ENCODE measurements around the gene MGAT5B.

Gene MGAT5B

DNA sequence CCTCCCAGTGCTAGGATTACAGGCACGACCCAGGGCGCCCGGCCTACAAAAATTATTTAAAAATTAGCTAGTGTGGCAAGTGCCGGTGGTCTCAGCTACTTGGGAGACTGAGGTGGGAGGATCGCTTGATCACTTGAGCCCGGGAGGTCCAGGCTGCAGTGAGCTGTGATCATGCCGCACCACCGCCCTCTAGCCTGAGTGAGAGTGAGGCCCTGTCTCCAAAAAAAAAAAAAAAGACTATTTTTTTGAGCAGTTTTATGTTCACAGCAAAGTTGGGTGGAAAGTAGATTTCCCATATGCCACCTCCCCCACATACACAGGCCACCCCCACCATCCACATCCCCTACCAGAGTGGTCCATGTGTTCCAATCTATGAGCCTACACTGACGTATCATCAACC lies 84.9 kb downstream of the MGAT5B start:
- Histone ChIP-seq H3K36me3 (ENCODE audit: control insufficient read depth in 5 of 5, insufficient read depth in 5 of 5, low read length in 5 of 5) (no peaks in the 10 kb centered on the region), H3K4me1 (ENCODE audit: control insufficient read depth in 5 of 5, insufficient read depth in 5 of 5, low read length in 5 of 5) (peaks cover 0 to 3% (median 0%) of the 10 kb centered on the region in 5 donors), H3K9ac (ENCODE audit: low read length in 5 of 5) (no peak overlapping the region), H3K27ac (ENCODE audit: low read depth, low read length) (no peak overlapping the region), H3K4me3 (ENCODE audit: low read depth in 1 of 5, low read length in 5 of 5) (no peak overlapping the region), H3K27me3 (ENCODE audit: control insufficient read depth in 5 of 5, insufficient read depth in 4 of 5, low read length in 5 of 5) (peaks cover 10 to 31% (median 13%) of the 10 kb centered on the region in 5 donors), H3K9me3 (ENCODE audit: control insufficient read depth in 5 of 5, low read length in 5 of 5) (no peaks in the 10 kb centered on the region)

DNA sequence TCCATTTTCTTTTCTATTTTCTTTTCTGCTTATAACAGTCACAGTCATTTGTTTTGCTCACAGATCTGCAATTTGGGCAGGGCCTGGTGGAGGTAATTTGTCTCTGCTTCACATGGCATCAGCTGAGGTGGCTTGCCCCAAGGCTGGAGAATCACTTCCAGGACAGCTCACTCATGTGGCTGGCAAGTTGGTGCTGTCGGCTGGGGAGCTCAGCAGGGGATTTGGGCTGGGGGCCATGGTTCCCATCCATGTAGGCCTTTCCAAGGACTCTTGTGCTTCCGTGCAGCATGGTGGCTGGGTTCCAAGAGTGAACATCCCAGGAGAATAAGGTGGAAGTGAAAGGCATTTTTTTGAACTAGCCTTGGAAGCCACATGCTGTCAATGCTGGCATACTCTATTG lies 85.7 kb downstream of the MGAT5B start:
- Histone ChIP-seq H3K9me3 (ENCODE audit: control insufficient read depth in 5 of 5, low read length in 5 of 5) (no peaks in the 10 kb centered on the region), H3K9ac (ENCODE audit: low read length in 5 of 5) (no peak overlapping the region), H3K27ac (ENCODE audit: low read depth, low read length) (no peak overlapping the region), H3K27me3 (ENCODE audit: control insufficient read depth in 5 of 5, insufficient read depth in 4 of 5, low read length in 5 of 5) (peaks cover 10 to 31% (median 22%) of the 10 kb centered on the region in 5 donors), H3K36me3 (ENCODE audit: control insufficient read depth in 5 of 5, insufficient read depth in 5 of 5, low read length in 5 of 5) (no peaks in the 10 kb centered on the region), H3K4me1 (ENCODE audit: control insufficient read depth in 5 of 5, insufficient read depth in 5 of 5, low read length in 5 of 5) (peaks cover 0 to 3% (median 0%) of the 10 kb centered on the region in 5 donors), H3K4me3 (ENCODE audit: low read depth in 1 of 5, low read length in 5 of 5) (no peak overlapping the region)

DNA sequence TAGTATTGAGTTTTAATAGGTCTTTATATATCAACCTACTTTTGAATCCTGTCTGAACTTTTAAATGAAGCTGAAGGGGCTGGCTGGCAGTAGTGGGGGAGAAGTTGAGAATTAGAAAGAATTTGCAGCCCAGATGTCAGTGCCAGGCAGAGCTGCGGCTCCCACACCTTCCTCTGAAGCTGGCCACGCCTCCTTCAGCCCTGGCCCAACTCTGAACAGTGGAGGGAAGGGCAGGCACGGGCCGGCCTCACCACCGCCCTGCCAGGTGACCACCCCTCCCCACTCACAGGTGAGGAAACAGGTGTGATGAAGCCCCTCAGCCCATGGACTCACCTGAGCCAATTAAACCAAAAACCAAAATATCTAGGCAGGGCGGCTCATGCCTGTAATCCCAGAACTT lies 87.0 kb downstream of the MGAT5B start:
- Histone ChIP-seq H3K27me3 (ENCODE audit: control insufficient read depth in 5 of 5, insufficient read depth in 4 of 5, low read length in 5 of 5) (peaks cover 11 to 27% (median 19%) of the 10 kb centered on the region in 5 donors), H3K36me3 (ENCODE audit: control insufficient read depth in 5 of 5, insufficient read depth in 5 of 5, low read length in 5 of 5) (no peaks in the 10 kb centered on the region), H3K9me3 (ENCODE audit: control insufficient read depth in 5 of 5, low read length in 5 of 5) (no peaks in the 10 kb centered on the region), H3K4me1 (ENCODE audit: control insufficient read depth in 5 of 5, insufficient read depth in 5 of 5, low read length in 5 of 5) (peaks cover 0 to 3% (median 0%) of the 10 kb centered on the region in 5 donors), H3K4me3 (ENCODE audit: low read depth in 1 of 5, low read length in 5 of 5) (no peak overlapping the region), H3K9ac (ENCODE audit: low read length in 5 of 5) (no peak overlapping the region), H3K27ac (ENCODE audit: low read depth, low read length) (no peak overlapping the region)

DNA sequence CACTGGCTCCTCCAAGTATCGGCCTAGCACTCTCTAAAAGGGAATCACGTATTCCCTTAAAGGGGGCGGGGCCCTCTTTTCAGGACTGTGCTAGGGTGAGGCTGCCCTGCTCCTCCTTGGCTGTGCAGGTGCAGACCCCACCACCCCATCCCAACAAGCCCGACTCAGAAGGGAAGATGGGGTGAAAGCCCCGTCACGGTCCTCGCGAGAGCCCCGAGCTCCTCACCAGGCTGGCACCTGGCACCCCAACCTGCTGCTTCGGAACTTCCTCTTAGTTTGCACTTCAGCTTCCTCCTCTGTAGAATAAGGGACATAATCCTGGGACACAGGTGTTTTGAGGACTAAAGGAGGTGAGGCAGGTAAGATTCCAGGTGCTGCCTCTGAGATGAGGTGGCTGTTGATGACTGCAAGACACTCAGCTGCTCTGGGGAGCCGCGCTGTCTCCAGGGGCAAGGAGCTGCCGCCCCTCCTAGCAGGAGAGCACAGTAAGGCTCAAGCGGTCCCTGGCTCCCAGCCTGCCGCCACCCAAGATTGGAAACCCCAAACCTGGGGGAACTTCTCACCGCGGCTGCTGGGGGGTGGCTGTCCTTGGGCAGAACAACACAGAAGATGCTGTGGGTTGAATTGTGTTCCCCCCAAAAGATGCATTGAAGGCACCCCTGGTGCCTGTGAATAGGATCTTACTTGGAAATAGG lies 88.8 kb downstream of the MGAT5B start:
- no peaks in the 10 kb centered on the region for H3K36me3 ChIP-seq (ENCODE audit: control insufficient read depth in 5 of 5, insufficient read depth in 5 of 5, low read length in 5 of 5)
- peaks cover 11 to 27% (median 16%) of the 10 kb centered on the region in 5 donors for H3K27me3 ChIP-seq (ENCODE audit: control insufficient read depth in 5 of 5, insufficient read depth in 4 of 5, low read length in 5 of 5)
- no peak overlapping the region for H3K9ac ChIP-seq (ENCODE audit: low read length in 5 of 5)
- no peaks in the 10 kb centered on the region for H3K9me3 ChIP-seq (ENCODE audit: control insufficient read depth in 5 of 5, low read length in 5 of 5)
- no peak overlapping the region for H3K27ac ChIP-seq (ENCODE audit: low read depth, low read length)
- H3K4me1 ChIP-seq (ENCODE audit: control insufficient read depth in 5 of 5, insufficient read depth in 5 of 5, low read length in 5 of 5): peaks cover 0 to 3% (median 0%) of the 10 kb centered on the region in 5 donors
- H3K4me3 ChIP-seq (ENCODE audit: low read depth in 1 of 5, low read length in 5 of 5): no peak overlapping the region

DNA sequence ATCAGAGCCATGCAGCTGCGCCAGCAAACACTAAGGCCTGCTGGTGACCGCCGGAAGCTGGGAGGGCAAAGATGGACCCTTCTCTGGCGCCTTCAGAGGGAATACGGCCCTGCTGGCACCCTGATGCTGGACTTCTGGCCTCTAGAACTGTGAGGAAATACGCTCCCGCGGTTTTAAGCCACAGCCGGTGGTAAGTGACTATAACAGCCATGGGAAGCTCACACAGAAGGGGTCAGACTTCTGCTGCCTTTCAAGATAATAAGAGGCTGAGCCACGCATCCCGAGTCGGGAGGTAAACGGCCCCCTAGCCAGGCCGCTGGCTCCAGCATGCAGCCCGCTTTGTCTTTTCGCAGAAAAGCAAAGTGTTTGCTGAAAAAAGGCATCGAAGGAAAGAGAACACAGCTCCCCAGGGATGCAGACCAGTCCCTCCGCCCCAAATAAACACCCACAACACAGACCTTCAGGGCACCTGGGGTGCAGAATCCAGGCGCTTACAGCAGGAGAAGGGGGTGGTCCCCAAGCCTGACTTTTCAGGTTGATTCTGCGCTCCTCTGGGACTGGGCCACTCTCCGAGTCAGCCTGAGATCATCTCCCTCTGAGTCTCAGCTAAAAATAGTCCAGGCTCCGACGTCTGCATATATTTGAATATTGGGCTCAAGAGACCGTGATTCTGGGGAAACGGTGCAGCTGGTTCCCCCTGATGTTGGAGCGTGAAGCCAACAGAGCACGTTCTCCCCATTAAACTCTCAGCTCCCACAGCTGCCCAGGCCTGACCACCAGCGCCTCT lies 89.7 kb downstream of the MGAT5B start:
- no peaks in the 10 kb centered on the region for H3K9me3 ChIP-seq (ENCODE audit: control insufficient read depth in 5 of 5, low read length in 5 of 5)
- H3K4me1 ChIP-seq (ENCODE audit: control insufficient read depth in 5 of 5, insufficient read depth in 5 of 5, low read length in 5 of 5): peaks cover 0 to 3% (median 0%) of the 10 kb centered on the region in 5 donors
- no peaks in the 10 kb centered on the region for H3K36me3 ChIP-seq (ENCODE audit: control insufficient read depth in 5 of 5, insufficient read depth in 5 of 5, low read length in 5 of 5)
- H3K27ac ChIP-seq (ENCODE audit: low read depth, low read length): no peak overlapping the region
- no peak overlapping the region for H3K4me3 ChIP-seq (ENCODE audit: low read depth in 1 of 5, low read length in 5 of 5)
- peaks cover 11 to 30% (median 16%) of the 10 kb centered on the region in 5 donors for H3K27me3 ChIP-seq (ENCODE audit: control insufficient read depth in 5 of 5, insufficient read depth in 4 of 5, low read length in 5 of 5)
- no peak overlapping the region for H3K9ac ChIP-seq (ENCODE audit: low read length in 5 of 5)

DNA sequence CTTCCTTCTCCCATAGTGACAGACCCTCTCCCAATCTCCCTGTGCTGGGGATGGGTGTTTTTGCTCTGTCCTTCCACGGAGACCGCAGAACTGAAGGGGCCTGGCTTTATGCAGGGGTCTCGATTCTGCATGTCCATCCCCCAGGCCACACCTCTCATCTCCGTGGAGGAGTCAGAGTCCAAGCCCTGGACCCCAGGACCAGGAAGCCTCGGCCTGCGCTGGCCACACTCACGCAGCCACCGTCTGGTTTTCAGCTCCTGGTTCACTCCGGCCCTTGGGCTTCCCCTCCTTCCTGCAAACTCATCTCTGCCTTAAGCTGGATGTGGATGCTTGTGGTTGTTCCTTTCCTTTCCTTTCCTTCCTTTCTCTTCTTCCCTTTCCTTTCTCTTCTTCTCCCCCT lies 90.8 kb downstream of the MGAT5B start:
- no peak overlapping the region for H3K9ac ChIP-seq (ENCODE audit: low read length in 5 of 5)
- H3K9me3 ChIP-seq (ENCODE audit: control insufficient read depth in 5 of 5, low read length in 5 of 5): no peaks in the 10 kb centered on the region
- peaks cover 0 to 3% (median 0%) of the 10 kb centered on the region in 5 donors for H3K4me1 ChIP-seq (ENCODE audit: control insufficient read depth in 5 of 5, insufficient read depth in 5 of 5, low read length in 5 of 5)
- H3K36me3 ChIP-seq (ENCODE audit: control insufficient read depth in 5 of 5, insufficient read depth in 5 of 5, low read length in 5 of 5): no peaks in the 10 kb centered on the region
- H3K27me3 ChIP-seq (ENCODE audit: control insufficient read depth in 5 of 5, insufficient read depth in 4 of 5, low read length in 5 of 5): peaks cover 15 to 32% (median 18%) of the 10 kb centered on the region in 5 donors
- H3K4me3 ChIP-seq (ENCODE audit: low read depth in 1 of 5, low read length in 5 of 5): no peak overlapping the region
- H3K27ac ChIP-seq (ENCODE audit: low read depth, low read length): no peak overlapping the region

DNA sequence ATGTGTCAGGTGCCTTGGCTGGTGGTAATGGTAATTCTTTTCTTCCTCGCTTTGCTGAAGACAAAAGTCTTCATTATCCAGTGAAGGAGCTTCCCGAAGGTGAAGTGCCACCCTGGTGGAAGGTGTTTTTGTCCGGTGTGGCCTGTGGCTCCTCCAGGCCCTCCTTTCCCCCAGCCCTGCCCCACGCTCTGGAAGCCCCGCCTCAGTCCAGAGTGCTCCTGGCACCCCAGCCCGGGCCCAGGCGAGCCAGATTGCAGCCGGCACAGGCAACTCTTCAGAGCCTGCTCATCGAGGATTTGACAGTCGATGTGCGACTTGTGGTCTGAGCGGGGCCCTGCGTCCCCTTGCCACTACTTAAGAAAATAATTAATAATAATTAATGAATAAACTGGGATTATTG lies 93.7 kb downstream of the MGAT5B start:
- Histone ChIP-seq H3K36me3 (ENCODE audit: control insufficient read depth in 5 of 5, insufficient read depth in 5 of 5, low read length in 5 of 5) (no peaks in the 10 kb centered on the region), H3K27ac (ENCODE audit: low read depth, low read length) (no peak overlapping the region), H3K9ac (ENCODE audit: low read length in 5 of 5) (no peak overlapping the region), H3K9me3 (ENCODE audit: control insufficient read depth in 5 of 5, low read length in 5 of 5) (no peaks in the 10 kb centered on the region), H3K4me3 (ENCODE audit: low read depth in 1 of 5, low read length in 5 of 5) (no peak overlapping the region), H3K27me3 (ENCODE audit: control insufficient read depth in 5 of 5, insufficient read depth in 4 of 5, low read length in 5 of 5) (peaks cover 15 to 33% (median 20%) of the 10 kb centered on the region in 5 donors), H3K4me1 (ENCODE audit: control insufficient read depth in 5 of 5, insufficient read depth in 5 of 5, low read length in 5 of 5) (peaks cover 0 to 3% (median 0%) of the 10 kb centered on the region in 5 donors)

DNA sequence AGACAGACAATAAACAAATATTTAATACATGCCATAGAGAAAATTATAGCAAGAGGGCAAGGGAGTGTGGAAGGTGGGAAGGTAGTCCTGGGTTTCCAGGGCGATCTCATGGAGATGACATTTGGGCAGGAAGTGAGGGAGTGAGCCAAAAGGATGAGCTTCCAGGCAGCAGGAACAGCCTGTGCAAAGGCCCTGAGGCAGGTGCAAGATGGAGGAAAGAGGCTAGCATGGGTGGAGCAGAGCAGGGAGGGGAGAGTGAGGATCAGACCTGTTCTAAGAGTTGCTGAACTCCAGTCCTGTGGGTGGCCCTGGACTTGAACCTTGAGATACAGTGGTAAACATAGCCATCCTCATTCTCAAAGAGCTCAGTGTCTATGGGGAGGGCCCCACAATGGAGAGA lies 94.7 kb downstream of the MGAT5B start:
- no peak overlapping the region for H3K9ac ChIP-seq (ENCODE audit: low read length in 5 of 5)
- no peaks in the 10 kb centered on the region for H3K9me3 ChIP-seq (ENCODE audit: control insufficient read depth in 5 of 5, low read length in 5 of 5)
- no peak overlapping the region for H3K4me3 ChIP-seq (ENCODE audit: low read depth in 1 of 5, low read length in 5 of 5)
- H3K27me3 ChIP-seq (ENCODE audit: control insufficient read depth in 5 of 5, insufficient read depth in 4 of 5, low read length in 5 of 5): peaks cover 16 to 34% (median 23%) of the 10 kb centered on the region in 5 donors
- no peaks in the 10 kb centered on the region for H3K36me3 ChIP-seq (ENCODE audit: control insufficient read depth in 5 of 5, insufficient read depth in 5 of 5, low read length in 5 of 5)
- H3K27ac ChIP-seq (ENCODE audit: low read depth, low read length): no peak overlapping the region
- no peaks in the 10 kb centered on the region for H3K4me1 ChIP-seq (ENCODE audit: control insufficient read depth in 5 of 5, insufficient read depth in 5 of 5, low read length in 5 of 5)

DNA sequence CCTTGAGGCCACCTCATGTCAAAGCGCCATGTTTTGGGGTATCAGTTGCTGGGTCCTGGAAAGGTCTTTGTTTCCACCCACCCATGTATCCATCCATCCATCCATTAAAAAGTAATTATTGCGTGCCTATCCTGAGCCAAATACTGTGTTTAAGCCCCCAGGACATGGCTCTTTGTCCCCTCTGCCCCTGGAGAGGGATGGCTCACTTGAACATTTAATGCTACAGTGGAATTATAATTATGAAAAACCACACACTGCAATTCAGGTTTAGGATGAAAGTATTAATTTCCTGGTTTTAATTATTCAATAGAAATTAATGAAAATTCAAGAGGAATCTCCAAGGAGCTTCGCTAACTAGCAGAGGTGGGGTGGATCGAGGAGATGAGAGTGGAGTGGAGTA lies 97.8 kb downstream of the MGAT5B start:
- no peaks in the 10 kb centered on the region for H3K36me3 ChIP-seq (ENCODE audit: control insufficient read depth in 5 of 5, insufficient read depth in 5 of 5, low read length in 5 of 5)
- H3K4me1 ChIP-seq (ENCODE audit: control insufficient read depth in 5 of 5, insufficient read depth in 5 of 5, low read length in 5 of 5): peaks cover 0 to 12% (median 11%) of the 10 kb centered on the region in 5 donors
- H3K27ac ChIP-seq (ENCODE audit: low read depth, low read length): no peak overlapping the region
- H3K4me3 ChIP-seq (ENCODE audit: low read depth in 1 of 5, low read length in 5 of 5): no peak overlapping the region
- no peaks in the 10 kb centered on the region for H3K9me3 ChIP-seq (ENCODE audit: control insufficient read depth in 5 of 5, low read length in 5 of 5)
- no peak overlapping the region for H3K9ac ChIP-seq (ENCODE audit: low read length in 5 of 5)
- H3K27me3 ChIP-seq (ENCODE audit: control insufficient read depth in 5 of 5, insufficient read depth in 4 of 5, low read length in 5 of 5): peaks cover 18 to 45% (median 40%) of the 10 kb centered on the region in 5 donors

Measured in subcutaneous abdominal adipose tissue (tissue), 5 donors.